Naive thymus-derived CD4-positive, alpha-beta T cell (primary cell): Measurements from ENCODE around the gene USP51. TPM values are rescaled to one million over a fixed set of nuclear protein-coding genes. Genes with fewer than 3 reads are reported as not detected.

Source experiments
- ATAC-seq: fragments of 150-1000 bp; cut with Tn5 transposase; 2 replicates; pipeline ENCODE4 v1.10.0; 2021; ENCODE audit warnings: mild to moderate bottlenecking, moderate library complexity
- CTCF ChIA-PET: fragments of 350-600 bp; sonication (Branson Sonifier 250); formaldehyde crosslinking; loops from one replicate; lab custom pipeline; 2021; ENCODE audit warnings: antibody characterized with exemption; lab: Charles Lee
- POLR2A ChIA-PET: fragments of 350-600 bp; sonication (Branson Sonifier 250); formaldehyde crosslinking; loops from one replicate; lab custom pipeline; 2021; ENCODE audit warnings: antibody characterized with exemption, inconsistent platforms; lab: Charles Lee
- DNase-seq, 9 donors: peaks; one replicate each; pipeline versions ENCODE4 v3.0.0 to v3.0.0-alpha.2; 2020 to 2022; ENCODE audit warnings: mixed read lengths in 1 of 9
- H3K27ac ChIP-seq: one replicate; pipeline ENCODE4 v1.7.0; 2013; ENCODE audit warnings: mild to moderate bottlenecking, low read depth, low read length, moderate library complexity
- H3K27me3 ChIP-seq, 2 donors: one replicate each; pipeline ENCODE4 v1.7.0; 2013; ENCODE audit warnings: low read length in 2 of 2, mild to moderate bottlenecking in 2 of 2, moderate library complexity in 2 of 2; ENCODE audit not compliant: control insufficient read depth in 2 of 2, insufficient read depth in 2 of 2
- H3K36me3 ChIP-seq, 3 experiments: 1 replicate in 2 of 3; 2 replicates in 1 of 3; pipeline ENCODE4 v1.7.0; 2013; ENCODE audit warnings: low read length in 3 of 3, mild to moderate bottlenecking in 3 of 3, moderate library complexity in 1 of 3; ENCODE audit not compliant: insufficient read depth in 3 of 3, control insufficient read depth in 2 of 3
- H3K4me1 ChIP-seq, 2 donors: one replicate each; pipeline ENCODE4 v1.7.0; 2013; ENCODE audit warnings: low read length in 2 of 2, mild to moderate bottlenecking in 2 of 2, moderate library complexity in 1 of 2; ENCODE audit not compliant: control insufficient read depth in 2 of 2, insufficient read depth in 2 of 2
- H3K4me3 ChIP-seq: 2 replicates; pipeline ENCODE4 v1.7.0; 2013; ENCODE audit warnings: mild to moderate bottlenecking, low read length
- H3K9me3 ChIP-seq, 3 experiments: 1 replicate in 2 of 3; 2 replicates in 1 of 3; pipeline ENCODE4 v1.7.0; 2013; ENCODE audit warnings: low read length in 3 of 3; ENCODE audit not compliant: control insufficient read depth in 2 of 3
- H3K27ac Mint-ChIP-seq, 9 donors: one replicate each; pipeline ENCODE4 v1.8.0; 2020 to 2022; ENCODE audit warnings: mixed read lengths in 9 of 9, mild to moderate bottlenecking in 8 of 9, moderate library complexity in 5 of 9, inconsistent platforms in 2 of 9
- H3K27me3 Mint-ChIP-seq, 5 donors: one replicate each; pipeline ENCODE4 v1.8.0; 2021 to 2022; ENCODE audit warnings: mixed read lengths in 5 of 5, mild to moderate bottlenecking in 1 of 5
- H3K36me3 Mint-ChIP-seq, 5 donors: one replicate each; pipeline ENCODE4 v1.8.0; 2020 to 2022; ENCODE audit warnings: mixed read lengths in 5 of 5, mild to moderate bottlenecking in 3 of 5, inconsistent platforms in 1 of 5
- H3K4me1 Mint-ChIP-seq, 7 donors: one replicate each; pipeline ENCODE4 v1.8.0; 2020 to 2022; ENCODE audit warnings: mixed read lengths in 7 of 7, mild to moderate bottlenecking in 3 of 7, inconsistent platforms in 1 of 7
- H3K4me3 Mint-ChIP-seq, 10 donors: one replicate each; pipeline ENCODE4 v1.8.0; 2020 to 2022; ENCODE audit warnings: mild to moderate bottlenecking in 10 of 10, mixed read lengths in 10 of 10, moderate library complexity in 6 of 10, inconsistent platforms in 2 of 10
- H3K9me3 Mint-ChIP-seq, 11 donors: one replicate each; pipeline ENCODE4 v1.8.0; 2020 to 2022; ENCODE audit warnings: mixed read lengths in 11 of 11, mild to moderate bottlenecking in 4 of 11, inconsistent platforms in 1 of 11, moderate library complexity in 1 of 11
- intact Hi-C, 2 donors: fragments of 100-400 bp; cut with micrococcal nuclease; formaldehyde crosslinking; loops; one replicate each; pipeline ENCODE4 v1.15.1; 2023
- polyA plus RNA-seq, 2 donors: library from polyadenylated mRNA; unstranded; fragments of 300-500 nt; fragmentation: Illumina TruSeq; gene quantifications; one replicate each; pipeline ENCODE4 v1.2.3, GENCODE V29; 2021
- total RNA-seq, 6 experiments: library from RNA in 5 of 6; stranded (reverse) in 5 of 6; gene quantifications; 1 replicate in 5 of 6; 2 replicates in 1 of 6; pipeline ENCODE4 v1.2.3 and lab custom pipeline; 2021 to 2026

USP51 gene
- total and polyA plus RNA-seq, 7 experiments from 2014 or later: 0.20 to 5.2 (median 1.6) TPM

DNA sequence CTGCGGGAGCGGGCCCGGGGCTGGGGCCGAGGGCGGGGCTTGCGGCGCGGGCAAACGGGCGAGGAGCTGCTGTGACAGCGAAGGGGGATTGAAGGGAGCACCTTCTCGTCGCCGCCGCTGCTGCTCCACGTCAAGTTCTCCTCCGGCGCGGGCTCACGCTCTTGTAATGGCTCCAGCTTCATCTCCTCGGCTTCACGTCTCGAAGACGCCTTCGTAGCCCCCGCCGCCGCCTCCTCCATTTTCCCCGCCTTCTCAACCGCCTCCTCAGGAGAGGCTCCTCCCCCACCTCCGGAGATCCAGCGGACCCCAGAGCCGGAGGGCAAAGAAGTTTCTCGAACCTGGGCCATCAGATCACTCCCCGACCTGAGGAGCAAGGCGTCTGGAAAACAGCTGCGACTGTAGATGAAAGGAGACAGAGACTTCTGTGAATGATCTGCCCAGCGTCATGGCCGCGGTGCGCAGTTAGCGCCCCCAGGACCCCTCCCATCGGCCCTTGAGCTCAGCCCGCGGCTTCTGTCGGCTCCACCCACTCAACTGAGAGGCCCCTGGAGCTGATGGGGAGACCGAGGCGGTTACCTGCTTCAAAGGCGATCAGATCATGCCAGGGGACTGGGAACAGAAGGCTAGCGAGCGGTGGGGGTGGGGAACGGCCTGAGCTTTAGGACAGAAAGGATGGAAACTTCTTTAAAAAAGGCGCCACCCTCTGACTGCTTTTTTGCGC is 895 bp downstream of the USP51 start:
- ATAC-seq: peak; percentile 83
- H3K4me3 Mint-ChIP-seq: peak overlapping the region; percentile 89 to 97 (median 96)
- peak overlapping the region; percentile 91 to 98 (median 96) for H3K27ac Mint-ChIP-seq
- Histone ChIP-seq H3K4me3 (peak overlapping the region; percentile 81), H3K27ac (peak overlapping the region; percentile 92), H3K9me3 (no peaks in the 10 kb centered on the region), H3K36me3 (no peaks in the 10 kb centered on the region), H3K4me1 (no peaks in the 10 kb centered on the region), H3K27me3 (no peaks in the 10 kb centered on the region)
- CTCF ChIA-PET: interaction anchor here (1.0 to 1.4 kb wide), 5 partner anchors 37 to 488 kb away, joined by 3 to 6 read pairs (median 3); partner anchors contain the start of genes MAGEH1 and RRAGB
- H3K27me3 Mint-ChIP-seq: no peaks in the 10 kb centered on the region
- no peaks in the 10 kb centered on the region for H3K36me3 Mint-ChIP-seq
- H3K4me1 Mint-ChIP-seq: peaks cover 0 to 16% (median 12%) of the 10 kb centered on the region in 7 donors
- DNase-seq: peak; percentile 46 to 78 (median 69)
- intact Hi-C loops: no loop called here
- H3K9me3 Mint-ChIP-seq: peaks cover 0 to 2% (median 0%) of the 10 kb centered on the region in 11 donors
- POLR2A ChIA-PET: interaction anchor here (0.6 to 3.0 kb wide), 18 partner anchors 36 to 1633 kb away, joined by 3 to 35 read pairs (median 3); partner anchors contain the start of genes FAM120C, MAGEH1, PHF8 and RRAGB

DNA sequence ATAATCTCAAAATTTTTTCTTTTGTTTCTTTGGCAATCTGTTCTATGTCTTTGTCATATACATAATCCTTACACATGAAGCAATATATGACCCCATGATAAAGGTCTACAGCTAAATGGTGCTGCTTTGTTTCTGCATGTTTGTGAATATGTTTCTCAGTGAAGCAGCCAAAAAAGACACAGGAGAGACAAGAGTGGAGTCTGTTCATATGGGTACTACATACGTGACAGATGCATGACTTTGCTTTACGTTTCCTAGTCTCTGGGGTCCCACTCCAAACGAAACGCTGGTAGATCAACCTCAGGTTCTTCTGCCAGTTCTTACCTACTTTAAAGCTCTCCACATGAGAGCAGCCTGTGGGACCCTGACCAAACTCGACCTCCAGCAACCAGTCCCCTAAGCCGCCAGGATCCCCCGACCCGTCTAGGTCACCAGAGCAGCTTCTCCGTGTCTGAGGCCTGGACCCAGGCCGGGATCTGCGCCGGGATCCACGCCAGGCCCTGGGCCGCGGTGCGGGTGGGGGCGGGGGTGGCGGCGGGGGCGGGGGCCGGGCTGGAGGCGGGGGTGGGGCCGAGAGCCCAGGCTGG is 1.5 kb downstream of the USP51 start:
- intact Hi-C loops: no loop called here
- Mint-ChIP-seq H3K36me3 (no peaks in the 10 kb centered on the region), H3K4me3 (peak overlapping the region; percentile 75 to 97 (median 90)), H3K9me3 (peaks cover 0 to 2% (median 0%) of the 10 kb centered on the region in 11 donors), H3K27me3 (no peaks in the 10 kb centered on the region), H3K27ac (peak overlapping the region; percentile 82 to 97 (median 93)), H3K4me1 (peaks cover 0 to 16% (median 12%) of the 10 kb centered on the region in 7 donors)
- H3K27me3 ChIP-seq: no peaks in the 10 kb centered on the region
- DNase-seq: peak in 2 of 9 donors; percentile 1 to 14
- CTCF ChIA-PET: interaction anchor here (1.2 to 1.4 kb wide), 3 partner anchors 36 to 487 kb away, joined by 3 to 4 read pairs (median 3); partner anchors contain the start of gene MAGEH1
- peak overlapping the region; percentile 92 for H3K27ac ChIP-seq
- no peaks in the 10 kb centered on the region for H3K36me3 ChIP-seq
- POLR2A ChIA-PET: interaction anchor here (0.6 to 3.0 kb wide), 13 partner anchors 36 to 1633 kb away, joined by 3 to 35 read pairs (median 3); partner anchors contain the start of genes FAM120C, MAGEH1, PHF8 and RRAGB
- no peak for ATAC-seq
- H3K4me3 ChIP-seq: no peak overlapping the region
- no peaks in the 10 kb centered on the region for H3K4me1 ChIP-seq
- H3K9me3 ChIP-seq: no peaks in the 10 kb centered on the region

DNA sequence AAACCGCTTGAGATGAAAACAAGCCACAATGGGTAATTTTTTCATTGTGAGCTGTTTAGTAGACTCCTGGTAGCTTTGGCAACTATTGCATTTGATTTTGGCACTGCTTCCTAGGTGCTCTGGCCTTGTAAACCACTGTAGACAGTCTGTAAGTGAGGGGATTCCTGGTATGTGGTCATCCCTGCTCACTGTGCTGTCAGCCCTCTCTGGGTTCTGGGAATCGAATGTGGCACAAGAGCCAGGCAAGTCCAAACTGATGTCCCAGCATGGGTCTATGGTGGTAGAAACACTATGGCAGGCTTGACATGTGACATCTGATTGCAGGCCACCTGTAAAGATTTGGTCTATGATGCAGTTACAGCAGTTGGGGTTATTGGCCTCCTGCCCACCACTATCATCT is 2.5 kb downstream of the USP51 start:
- DNase-seq: no peak
- Mint-ChIP-seq H3K4me3 (peak overlapping the region in 5 of 10 donors; percentile 85 to 97 (median 95)), H3K36me3 (no peaks in the 10 kb centered on the region), H3K9me3 (peaks cover 0 to 2% (median 0%) of the 10 kb centered on the region in 11 donors), H3K4me1 (peaks cover 0 to 16% (median 12%) of the 10 kb centered on the region in 7 donors), H3K27ac (peak overlapping the region in 4 of 9 donors; percentile 89 to 96 (median 92)), H3K27me3 (no peaks in the 10 kb centered on the region)
- no peak for ATAC-seq
- ChIA-PET POLR2A (interaction anchor here (0.6 to 2.1 kb wide), 2 partner anchors 230 to 324 kb away, joined by 3 to 28 read pairs; partner anchors contain the start of gene RRAGB), CTCF (no interaction called here)
- H3K36me3 ChIP-seq: no peaks in the 10 kb centered on the region
- H3K27ac ChIP-seq: no peak overlapping the region
- no peak overlapping the region for H3K4me3 ChIP-seq
- no peaks in the 10 kb centered on the region for H3K4me1 ChIP-seq
- H3K27me3 ChIP-seq: no peaks in the 10 kb centered on the region
- intact Hi-C loops: no loop called here
- no peaks in the 10 kb centered on the region for H3K9me3 ChIP-seq

DNA sequence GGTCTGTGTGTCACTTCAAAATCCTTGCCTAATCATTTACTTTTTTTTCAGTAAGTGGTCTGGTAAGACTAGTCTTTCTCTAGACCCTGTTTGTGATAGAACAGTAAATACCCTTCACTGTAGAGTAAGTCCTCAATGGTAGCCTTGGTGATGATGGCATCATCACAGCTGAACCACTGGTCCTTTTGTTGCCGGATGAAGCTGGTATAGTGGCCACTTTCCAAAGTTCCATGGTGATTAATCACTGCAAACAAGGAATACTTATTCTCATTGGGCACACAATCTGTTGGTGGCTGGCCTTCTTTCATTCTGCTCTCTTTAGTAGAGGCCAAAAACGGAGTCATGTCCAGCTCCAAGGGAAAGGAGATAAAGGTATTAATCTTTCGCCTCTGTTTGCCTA is 2.9 kb downstream of the USP51 start:
- POLR2A ChIA-PET: interaction anchor here (0.6 to 0.8 kb wide), 2 partner anchors 324 to 1244 kb away, joined by 3 to 4 read pairs; no protein-coding TSS in a partner anchor

DNA sequence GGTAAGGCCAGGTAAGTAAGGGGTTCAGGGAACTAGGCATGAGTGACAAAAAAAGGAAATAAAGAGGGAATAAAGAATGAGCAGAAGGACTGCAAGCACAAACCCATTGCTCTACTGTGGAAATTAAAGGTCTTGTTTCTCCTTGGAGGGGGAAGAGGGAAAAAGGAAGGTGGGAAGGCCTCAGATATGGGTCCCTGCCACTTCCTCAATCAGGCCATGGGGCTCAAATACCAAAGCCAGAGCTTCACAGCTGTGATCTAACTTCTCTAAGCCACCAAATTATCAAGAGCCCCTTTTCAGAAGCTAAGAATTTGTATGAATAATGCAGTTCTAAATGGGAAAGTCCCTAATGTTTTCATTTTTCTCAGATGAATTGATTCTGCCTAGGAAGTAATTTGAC is 4.7 kb downstream of the USP51 start:
- DNase-seq: no peak
- Mint-ChIP-seq H3K9me3 (peaks cover 0 to 2% (median 0%) of the 10 kb centered on the region in 11 donors), H3K36me3 (no peaks in the 10 kb centered on the region), H3K4me1 (peaks cover 0 to 14% (median 11%) of the 10 kb centered on the region in 7 donors), H3K27ac (peak overlapping the region in 3 of 9 donors; percentile 9 to 67 (median 25)), H3K4me3 (no peak overlapping the region), H3K27me3 (no peaks in the 10 kb centered on the region)
- H3K4me3 ChIP-seq: no peak overlapping the region
- intact Hi-C loops: no loop called here
- no peaks in the 10 kb centered on the region for H3K9me3 ChIP-seq
- CTCF ChIA-PET: no interaction called here
- no peaks in the 10 kb centered on the region for H3K4me1 ChIP-seq
- POLR2A ChIA-PET: no interaction called here
- no peaks in the 10 kb centered on the region for H3K27me3 ChIP-seq
- no peak overlapping the region for H3K27ac ChIP-seq
- no peaks in the 10 kb centered on the region for H3K36me3 ChIP-seq
- ATAC-seq: no peak

More for the DNA sequence above, 2.9 kb downstream of the USP51 start:
- no peak for DNase-seq
- Histone ChIP-seq H3K4me1 (no peaks in the 10 kb centered on the region), H3K9me3 (no peaks in the 10 kb centered on the region), H3K27ac (no peak overlapping the region), H3K4me3 (no peak overlapping the region), H3K36me3 (no peaks in the 10 kb centered on the region), H3K27me3 (no peaks in the 10 kb centered on the region)
- H3K27ac Mint-ChIP-seq: peak overlapping the region in 1 of 9 donors; percentile 23
- H3K9me3 Mint-ChIP-seq: peaks cover 0 to 3% (median 0%) of the 10 kb centered on the region in 11 donors
- H3K27me3 Mint-ChIP-seq: no peaks in the 10 kb centered on the region
- CTCF ChIA-PET: no interaction called here
- intact Hi-C loops: no loop called here
- no peak overlapping the region for H3K4me3 Mint-ChIP-seq
- peaks cover 0 to 16% (median 12%) of the 10 kb centered on the region in 7 donors for H3K4me1 Mint-ChIP-seq
- ATAC-seq: no peak
- no peaks in the 10 kb centered on the region for H3K36me3 Mint-ChIP-seq

DNA sequence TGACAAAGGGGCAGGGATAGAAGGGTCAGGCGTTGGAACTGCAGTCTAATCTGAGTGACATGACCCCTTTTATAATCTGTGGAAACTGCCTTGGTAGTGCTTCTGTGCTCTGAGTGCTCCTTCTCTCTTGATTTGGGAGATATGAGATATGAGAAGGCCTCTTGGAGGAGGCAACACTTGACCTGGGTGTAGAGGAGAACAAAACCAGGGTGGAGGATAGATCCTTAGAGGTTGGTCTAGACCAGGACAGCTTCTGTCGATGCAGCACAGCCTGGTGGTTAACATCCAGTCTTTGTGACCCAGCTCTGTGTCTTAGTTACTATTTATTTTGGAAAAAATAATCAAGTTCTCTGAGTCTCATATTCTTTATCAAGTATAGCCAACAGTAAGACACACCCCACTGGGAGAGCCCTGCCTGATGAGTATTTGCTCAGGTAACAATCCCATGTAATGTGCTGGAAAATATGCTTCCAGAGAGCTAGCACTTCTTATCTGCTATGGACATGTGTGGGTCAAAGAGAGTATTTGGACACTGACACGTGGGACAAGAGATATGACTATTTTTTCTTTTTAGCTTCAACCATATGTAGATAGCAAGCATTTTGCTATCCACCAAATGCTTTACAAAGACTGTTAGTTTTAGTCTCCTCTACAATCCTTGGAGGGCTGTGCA is 9.1 kb downstream of the USP51 start:
- ChIA-PET CTCF (no interaction called here), POLR2A (interaction anchor here (0.6 kb wide), 1 partner anchor 1904 kb away, joined by 3 read pairs; no protein-coding TSS in a partner anchor)
- DNase-seq (no peak), ATAC-seq (no peak)
- no peaks in the 10 kb centered on the region for H3K36me3 Mint-ChIP-seq
- Histone ChIP-seq H3K9me3 (no peaks in the 10 kb centered on the region), H3K36me3 (no peaks in the 10 kb centered on the region), H3K4me3 (no peak overlapping the region), H3K27me3 (no peaks in the 10 kb centered on the region), H3K4me1 (no peaks in the 10 kb centered on the region), H3K27ac (no peak overlapping the region)
- H3K27ac Mint-ChIP-seq: no peak overlapping the region
- peaks cover 0 to 4% (median 0%) of the 10 kb centered on the region in 7 donors for H3K4me1 Mint-ChIP-seq
- no peaks in the 10 kb centered on the region for H3K27me3 Mint-ChIP-seq
- intact Hi-C loops: no loop called here
- no peak overlapping the region for H3K4me3 Mint-ChIP-seq
- peaks cover 0 to 2% (median 0%) of the 10 kb centered on the region in 11 donors for H3K9me3 Mint-ChIP-seq
